Measurements from ENCODE around the gene ZCCHC14. TPM values are rescaled to one million over a fixed set of nuclear protein-coding genes. Genes with fewer than 3 reads are reported as not detected.
"Not testable (repeated sequence)": the region's sequence is repeated elsewhere in the genome, so short reads cannot be mapped to it uniquely, and the experiment has no call there.

Gene ZCCHC14
- total RNA-seq, 2 donors from 2014 or later, result 16.5 to 17.7 TPM

DNA sequence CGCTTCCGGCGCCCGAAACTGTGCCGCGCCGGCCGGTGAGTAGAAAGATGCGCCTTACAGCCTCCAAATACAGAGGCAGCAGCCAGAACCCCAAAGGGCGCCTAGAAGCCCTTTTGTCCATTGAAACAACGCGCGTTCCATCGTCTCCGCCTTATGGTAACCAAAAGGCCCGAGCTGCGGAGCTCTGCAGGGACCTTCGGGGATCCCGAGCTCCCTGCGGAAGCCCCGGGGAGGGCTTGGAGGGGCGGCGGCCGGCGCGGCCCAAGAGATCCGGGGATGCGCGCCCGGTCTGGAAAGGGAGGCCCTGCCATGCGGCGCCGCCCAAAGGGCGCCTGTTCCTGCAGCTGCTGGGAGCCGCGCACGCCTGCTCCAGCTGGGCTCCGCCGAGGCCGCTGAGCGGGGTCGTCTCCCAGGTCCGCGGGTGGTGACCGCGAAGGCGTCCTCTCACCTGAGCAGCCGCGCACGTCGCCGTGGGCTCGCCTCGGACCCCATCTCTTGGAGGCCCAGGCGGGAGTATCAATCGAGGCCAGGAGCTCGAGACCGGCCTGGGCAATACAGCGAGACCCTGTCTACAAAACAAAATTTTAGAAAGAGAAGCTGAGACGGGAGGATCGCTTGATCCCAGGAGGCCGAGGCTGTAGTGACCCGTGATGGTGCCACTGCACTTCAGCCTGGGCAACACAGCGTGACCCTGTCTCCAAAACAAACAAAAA lies 108.5 kb downstream of the ZCCHC14 start:
- no peak for ATAC-seq
- H3K9me3 ChIP-seq (ENCODE audit: control insufficient read depth, low read length, poor library complexity, severe bottlenecking), result no peaks in the 10 kb centered on the region
- peaks cover 54% of the 10 kb centered on the region for H3K4me1 Mint-ChIP-seq
- peaks cover 2% of the 10 kb centered on the region for H3K36me3 Mint-ChIP-seq (ENCODE audit: low read depth)
- H3K27me3 Mint-ChIP-seq, result no peaks in the 10 kb centered on the region
- peak overlapping the region; percentile 94 for H3K27ac Mint-ChIP-seq
- peak overlapping the region; percentile 88 for H3K4me3 Mint-ChIP-seq
- peak in 1 of 3 donors; percentile 24 for DNase-seq

DNA sequence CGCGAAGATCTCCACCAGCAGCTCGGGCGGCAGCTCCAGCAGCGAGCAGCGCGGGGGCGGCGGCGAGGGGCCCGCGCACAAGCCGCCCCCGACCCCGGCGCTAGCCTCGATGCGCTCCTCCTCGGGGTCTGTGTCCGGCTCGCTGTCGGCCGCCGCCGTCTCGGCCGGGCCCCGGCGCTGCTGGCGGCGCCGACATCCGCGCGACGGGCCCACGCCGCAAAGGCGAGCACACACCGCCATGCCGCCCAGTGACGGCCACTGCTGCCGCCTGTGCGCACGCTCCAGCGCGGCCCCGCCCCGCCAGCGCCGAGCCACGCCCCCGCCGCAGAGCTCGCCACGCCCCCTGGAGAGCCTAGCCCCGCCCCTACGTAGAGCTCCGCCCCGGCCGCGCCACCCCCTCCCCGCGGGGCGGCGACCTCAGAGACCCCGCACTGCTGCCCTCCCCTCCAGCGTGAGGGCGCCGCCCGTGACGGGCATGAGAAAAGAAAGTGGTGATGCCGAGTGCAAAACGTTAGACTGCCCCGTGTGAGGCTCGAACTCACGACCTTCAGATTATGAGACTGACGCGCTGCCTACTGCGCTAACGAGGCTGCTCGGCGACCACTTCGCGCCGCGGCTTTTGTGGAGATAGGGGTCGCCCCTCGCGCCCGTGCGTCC lies 109.2 kb downstream of the ZCCHC14 start, which contains the start of gene FBXO31:
Gene FBXO31, minus strand, starts transcription at position 272 of the 657 bp plus-strand sequence. Its CDS starts 32 bp downstream, at position 240.
- Mint-ChIP-seq H3K4me1 (peaks cover 57% of the 10 kb centered on the region), H3K27me3 (no peaks in the 10 kb centered on the region), H3K4me3 (peak within 1 kb of the TSS; percentile 89), H3K36me3 (ENCODE audit: low read depth) (peaks cover 2% of the 10 kb centered on the region), H3K27ac (peak within 1 kb of the TSS; percentile 94)
- DNase-seq, result peak; percentile 87 to 92 (median 90)
- ATAC-seq, result peak; percentile 74
- H3K9me3 ChIP-seq (ENCODE audit: control insufficient read depth, low read length, poor library complexity, severe bottlenecking), result no peaks in the 10 kb centered on the region

GRCh38 chr16:87382023-87382785 lies 110.6 kb downstream of the ZCCHC14 start:
- Mint-ChIP-seq H3K27me3 (no peaks in the 10 kb centered on the region), H3K36me3 (ENCODE audit: low read depth) (peaks cover 2% of the 10 kb centered on the region), H3K4me3 (peak overlapping the region; percentile 89), H3K4me1 (peaks cover 48% of the 10 kb centered on the region), H3K27ac (peak overlapping the region; percentile 90)
- H3K9me3 ChIP-seq (ENCODE audit: control insufficient read depth, low read length, poor library complexity, severe bottlenecking), result no peaks in the 10 kb centered on the region
- ATAC-seq, result no peak
- DNase-seq, result no peak

GRCh38 chr16:87380881-87381280 lies 111.9 kb downstream of the ZCCHC14 start:
- DNase-seq, result no peak

GRCh38 chr16:87380403-87380802 lies 112.4 kb downstream of the ZCCHC14 start:
- ATAC-seq (no peak), DNase-seq (no peak)
- no peaks in the 10 kb centered on the region for H3K9me3 ChIP-seq (ENCODE audit: control insufficient read depth, low read length, poor library complexity, severe bottlenecking)
- Mint-ChIP-seq H3K4me3 (no peak overlapping the region), H3K4me1 (peaks cover 53% of the 10 kb centered on the region), H3K27me3 (no peaks in the 10 kb centered on the region), H3K36me3 (ENCODE audit: low read depth) (peaks cover 2% of the 10 kb centered on the region), H3K27ac (peak overlapping the region; percentile 90)

More at GRCh38 chr16:87380881-87381280, 111.9 kb downstream of the ZCCHC14 start:
- Mint-ChIP-seq H3K36me3 (ENCODE audit: low read depth) (peaks cover 2% of the 10 kb centered on the region), H3K4me3 (peak overlapping the region; percentile 84), H3K4me1 (peaks cover 49% of the 10 kb centered on the region), H3K27ac (peak overlapping the region; percentile 90), H3K27me3 (no peaks in the 10 kb centered on the region)
- ATAC-seq, result no peak
- no peaks in the 10 kb centered on the region for H3K9me3 ChIP-seq (ENCODE audit: control insufficient read depth, low read length, poor library complexity, severe bottlenecking)

GRCh38 chr16:87379312-87379752 lies 113.5 kb downstream of the ZCCHC14 start:
- not testable (repeated sequence) for H3K27ac Mint-ChIP-seq; H3K9me3 ChIP-seq (ENCODE audit: control insufficient read depth, low read length, poor library complexity, severe bottlenecking); H3K36me3 Mint-ChIP-seq (ENCODE audit: low read depth); ATAC-seq; H3K27me3 Mint-ChIP-seq; DNase-seq
- peak overlapping the region; percentile 58 for H3K4me3 Mint-ChIP-seq
- peaks cover 49% of the 10 kb centered on the region for H3K4me1 Mint-ChIP-seq

- Mint-ChIP-seq H3K27me3 (no peaks in the 10 kb centered on the region), H3K4me1 (peaks cover 42% of the 10 kb centered on the region), H3K4me3 (no peak overlapping the region), H3K27ac (peak overlapping the region; percentile 47), H3K36me3 (ENCODE audit: low read depth) (no peaks in the 10 kb centered on the region)
- no peak for DNase-seq
- no peaks in the 10 kb centered on the region for H3K9me3 ChIP-seq (ENCODE audit: control insufficient read depth, low read length, poor library complexity, severe bottlenecking)
- ATAC-seq, result no peak
Measured at GRCh38 chr16:87376660-87377059, 116.2 kb downstream of the ZCCHC14 start.

DNA sequence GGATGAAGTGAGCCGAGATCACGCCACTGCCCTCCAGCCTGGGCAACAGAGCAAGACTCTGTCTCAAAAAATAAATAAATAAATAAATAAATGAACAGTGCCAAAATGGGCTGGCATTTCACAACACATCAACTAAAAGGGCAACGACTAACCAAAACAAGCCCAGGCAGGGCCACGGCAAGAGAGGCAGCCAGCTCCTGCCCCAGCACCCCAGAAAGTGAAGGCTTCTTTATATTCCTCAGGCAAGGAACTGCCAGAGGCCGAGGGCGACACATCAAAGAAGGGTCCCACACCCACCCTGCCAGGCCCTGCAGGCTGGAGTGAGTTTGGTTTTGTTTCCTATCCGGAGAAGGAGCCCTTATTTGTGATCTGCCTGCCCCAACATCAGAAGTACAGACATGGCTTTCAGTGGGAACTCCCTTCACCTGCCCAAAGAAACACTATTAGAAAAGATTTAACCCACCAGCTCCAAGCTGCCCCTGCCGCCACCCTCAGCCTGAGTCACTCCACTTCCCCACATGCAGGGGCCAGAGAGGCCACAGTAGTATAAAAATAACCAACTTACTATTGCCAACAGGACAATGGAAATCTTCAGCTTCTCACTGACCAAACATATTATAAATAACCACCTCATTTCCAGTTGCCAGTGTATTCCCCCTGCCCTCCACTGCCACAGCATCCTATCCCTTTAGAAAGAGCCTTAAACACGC lies 117.2 kb downstream of the ZCCHC14 start:
- Mint-ChIP-seq H3K4me3 (no peak overlapping the region), H3K27me3 (no peaks in the 10 kb centered on the region), H3K36me3 (ENCODE audit: low read depth) (no peaks in the 10 kb centered on the region), H3K4me1 (peaks cover 36% of the 10 kb centered on the region), H3K27ac (peak overlapping the region; percentile 47)
- H3K9me3 ChIP-seq (ENCODE audit: control insufficient read depth, low read length, poor library complexity, severe bottlenecking), result no peaks in the 10 kb centered on the region
- DNase-seq, result no peak
- no peak for ATAC-seq

GRCh38 chr16:87374313-87374712 lies 118.5 kb downstream of the ZCCHC14 start:
- ATAC-seq, result no peak
- DNase-seq, result no peak
- H3K9me3 ChIP-seq (ENCODE audit: control insufficient read depth, low read length, poor library complexity, severe bottlenecking), result no peaks in the 10 kb centered on the region
- Mint-ChIP-seq H3K4me1 (peaks cover 35% of the 10 kb centered on the region), H3K27ac (no peak overlapping the region), H3K4me3 (no peak overlapping the region), H3K36me3 (ENCODE audit: low read depth) (peaks cover under 1% of the 10 kb centered on the region), H3K27me3 (no peaks in the 10 kb centered on the region)

DNA sequence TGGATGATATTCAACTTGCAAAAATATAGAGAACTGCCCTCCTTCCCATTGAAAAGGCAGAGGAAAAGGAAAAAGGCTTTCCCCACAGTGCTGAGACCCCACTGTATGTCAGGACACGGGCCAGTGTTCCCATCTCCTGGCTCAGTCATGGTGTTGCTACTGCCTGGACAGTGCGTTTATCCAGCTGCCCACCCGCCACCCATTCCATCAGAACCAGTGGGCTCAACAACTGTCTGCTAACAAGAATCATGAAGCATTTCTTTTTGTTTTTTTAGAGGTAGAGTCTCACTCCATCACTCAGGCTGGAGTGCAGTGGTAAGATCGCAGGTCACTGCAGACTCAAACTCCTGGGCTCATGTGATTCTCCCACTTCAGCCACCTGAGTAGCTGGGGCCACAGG lies 120.5 kb downstream of the ZCCHC14 start:
- Mint-ChIP-seq H3K27me3 (no peaks in the 10 kb centered on the region), H3K4me3 (no peak overlapping the region)
- no peak for ATAC-seq

GRCh38 chr16:87371261-87371866 lies 121.5 kb downstream of the ZCCHC14 start:
- H3K4me1 Mint-ChIP-seq, result peaks cover 36% of the 10 kb centered on the region
- no peaks in the 10 kb centered on the region for H3K9me3 ChIP-seq (ENCODE audit: control insufficient read depth, low read length, poor library complexity, severe bottlenecking)
- DNase-seq (no peak), ATAC-seq (no peak)
- H3K27me3 Mint-ChIP-seq, result no peaks in the 10 kb centered on the region
- H3K27ac Mint-ChIP-seq, result no peak overlapping the region
- no peak overlapping the region for H3K4me3 Mint-ChIP-seq
- H3K36me3 Mint-ChIP-seq (ENCODE audit: low read depth), result peaks cover 2% of the 10 kb centered on the region

More for the DNA sequence above, 120.5 kb downstream of the ZCCHC14 start:
- peaks cover 41% of the 10 kb centered on the region for H3K4me1 Mint-ChIP-seq
- H3K9me3 ChIP-seq (ENCODE audit: control insufficient read depth, low read length, poor library complexity, severe bottlenecking), result no peaks in the 10 kb centered on the region
- H3K27ac Mint-ChIP-seq, result no peak overlapping the region
- H3K36me3 Mint-ChIP-seq (ENCODE audit: low read depth), result peaks cover 2% of the 10 kb centered on the region
- no peak for DNase-seq

Data from T-helper 17 cell (primary cell).